Activated CD8-positive, alpha-beta T cell treated with anti-CD3 and anti-CD28 coated beads, Interleukin-2, amount 10 ng/mL, durations not matched to agents 7 days and 5 days (primary cell): ENCODE results near the gene CBR3. TPM values are rescaled to one million over a fixed set of nuclear protein-coding genes. Genes with fewer than 3 reads are reported as not detected.
"Not testable (repeated sequence)": the region's sequence is repeated elsewhere in the genome, so short reads cannot be mapped to it uniquely, and the experiment has no call there.

Source experiments
- ATAC-seq: fragments of 150-1000 bp; cut with Tn5 transposase; one replicate; pipeline ENCODE4 v1.10.0; 2021; ENCODE audit warnings: moderate library complexity
- CTCF ChIA-PET: fragments of 350-600 bp; sonication (Branson Sonifier 250); formaldehyde crosslinking; loops from one replicate; lab custom pipeline; 2021; ENCODE audit warnings: antibody characterized with exemption; lab: Charles Lee
- POLR2A ChIA-PET: fragments of 350-600 bp; sonication (Branson Sonifier 250); formaldehyde crosslinking; loops from one replicate; lab custom pipeline; 2021; ENCODE audit warnings: antibody characterized with exemption; lab: Charles Lee
- DNase-seq: peaks from one replicate; pipeline ENCODE4 v3.0.0-alpha.2; 2020
- H3K27ac Mint-ChIP-seq: one replicate; pipeline ENCODE4 v1.8.0; 2021; ENCODE audit warnings: mild to moderate bottlenecking, mixed read lengths
- H3K27me3 Mint-ChIP-seq: one replicate; pipeline ENCODE4 v1.8.0; 2021; ENCODE audit warnings: low read depth, mixed read lengths
- H3K36me3 Mint-ChIP-seq: one replicate; pipeline ENCODE4 v1.8.0; 2021; ENCODE audit warnings: low read depth, mixed read lengths
- H3K4me1 Mint-ChIP-seq: one replicate; pipeline ENCODE4 v1.8.0; 2021; ENCODE audit warnings: low read depth, mixed read lengths
- H3K4me3 Mint-ChIP-seq: one replicate; pipeline ENCODE4 v1.8.0; 2021; ENCODE audit warnings: mild to moderate bottlenecking, mixed read lengths
- H3K9me3 Mint-ChIP-seq: one replicate; pipeline ENCODE4 v1.8.0; 2022; ENCODE audit warnings: mixed read lengths; ENCODE audit not compliant: insufficient read depth
- total RNA-seq, 2 experiments: library from RNA; stranded (reverse); gene quantifications; one replicate each; pipeline ENCODE4 v1.2.3, GENCODE V29; 2021

Gene CBR3
- total RNA-seq: 10 to 100 TPM; 29.6 to 32.3 TPM

- no peaks in the 10 kb centered on the region for H3K27me3 Mint-ChIP-seq
- H3K9me3 Mint-ChIP-seq: no peaks in the 10 kb centered on the region
- DNase-seq (peak; percentile 67), ATAC-seq (peak; percentile 48)
- ChIA-PET POLR2A (interaction anchor here (0.9 to 1.9 kb wide), 9 partner anchors 8 to 186 kb away, joined by 3 to 11 read pairs (median 4); partner anchors contain the start of genes MORC3 and SETD4), CTCF (interaction anchor here (1.7 to 2.5 kb wide), 3 partner anchors 9 to 74 kb away, joined by 5 to 8 read pairs (median 7); no protein-coding TSS in a partner anchor)
- H3K36me3 Mint-ChIP-seq: peaks cover 35% of the 10 kb centered on the region
- H3K27ac Mint-ChIP-seq: peak within 1 kb of the TSS; percentile 94
- H3K4me1 Mint-ChIP-seq: peaks cover 42% of the 10 kb centered on the region
- H3K4me3 Mint-ChIP-seq: peak within 1 kb of the TSS; percentile 95
Measured at GRCh38 chr21:36134803-36135390, at the start of gene CBR3. TSS of gene CBR3 (plus strand) at chr21:36135079. CDS start at chr21:36135193, 114 bp downstream.

GRCh38 chr21:36087362-36088138 lies 47.3 kb upstream of the CBR3 start:
- Mint-ChIP-seq H3K36me3 (no peaks in the 10 kb centered on the region), H3K4me3 (no peak overlapping the region), H3K27ac (no peak overlapping the region), H3K4me1 (peaks cover 8% of the 10 kb centered on the region), H3K9me3 (peaks cover 1% of the 10 kb centered on the region), H3K27me3 (no peaks in the 10 kb centered on the region)
- DNase-seq (no peak), ATAC-seq (no peak)
- ChIA-PET CTCF (interaction anchor here (1.3 kb wide), 1 partner anchor 25 kb away, joined by 5 read pairs; no protein-coding TSS in a partner anchor), POLR2A (interaction anchor here (0.6 kb wide), 1 partner anchor 1281 kb away, joined by 3 read pairs; no protein-coding TSS in a partner anchor)

- POLR2A ChIA-PET: no interaction called here
- H3K27me3 Mint-ChIP-seq: peaks cover 5% of the 10 kb centered on the region
- peaks cover 13% of the 10 kb centered on the region for H3K9me3 Mint-ChIP-seq
- no peak overlapping the region for H3K4me3 Mint-ChIP-seq
- H3K27ac Mint-ChIP-seq: no peak overlapping the region
- peaks cover 6% of the 10 kb centered on the region for H3K36me3 Mint-ChIP-seq
- peaks cover 8% of the 10 kb centered on the region for H3K4me1 Mint-ChIP-seq
- DNase-seq (no peak), ATAC-seq (no peak)
- CTCF ChIA-PET: no interaction called here
Measured at GRCh38 chr21:36089946-36090345, 44.9 kb upstream of the CBR3 start.

GRCh38 chr21:36092681-36093080 lies 42.2 kb upstream of the CBR3 start:
- no peak overlapping the region for H3K4me3 Mint-ChIP-seq
- no peaks in the 10 kb centered on the region for H3K4me1 Mint-ChIP-seq
- DNase-seq (no peak), ATAC-seq (no peak)
- H3K27me3 Mint-ChIP-seq: peaks cover 8% of the 10 kb centered on the region
- POLR2A ChIA-PET: no interaction called here
- CTCF ChIA-PET: interaction anchor here (1.7 kb wide), 1 partner anchor 14 kb away, joined by 4 read pairs; no protein-coding TSS in a partner anchor
- peaks cover 6% of the 10 kb centered on the region for H3K36me3 Mint-ChIP-seq
- H3K27ac Mint-ChIP-seq: no peak overlapping the region
- peaks cover 13% of the 10 kb centered on the region for H3K9me3 Mint-ChIP-seq

GRCh38 chr21:36093512-36093911 lies 41.4 kb upstream of the CBR3 start:
- CTCF ChIA-PET: no interaction called here
- no peak for ATAC-seq

GRCh38 chr21:36096398-36097290 lies 38.2 kb upstream of the CBR3 start:
- H3K4me1 Mint-ChIP-seq: no peaks in the 10 kb centered on the region
- H3K27me3 Mint-ChIP-seq: peaks cover 8% of the 10 kb centered on the region
- POLR2A ChIA-PET: no interaction called here
- ATAC-seq (no peak), DNase-seq (no peak)
- peaks cover 6% of the 10 kb centered on the region for H3K36me3 Mint-ChIP-seq
- no peak overlapping the region for H3K4me3 Mint-ChIP-seq
- H3K9me3 Mint-ChIP-seq: peaks cover 13% of the 10 kb centered on the region
- H3K27ac Mint-ChIP-seq: no peak overlapping the region
- CTCF ChIA-PET: interaction anchor here (0.7 to 0.9 kb wide), 3 partner anchors 17 to 67 kb away, joined by 3 read pairs; no protein-coding TSS in a partner anchor

More at GRCh38 chr21:36093512-36093911, 41.4 kb upstream of the CBR3 start:
- Mint-ChIP-seq H3K27ac (no peak overlapping the region), H3K4me3 (no peak overlapping the region), H3K36me3 (peaks cover 6% of the 10 kb centered on the region), H3K27me3 (peaks cover 8% of the 10 kb centered on the region), H3K4me1 (no peaks in the 10 kb centered on the region), H3K9me3 (peaks cover 13% of the 10 kb centered on the region)
- POLR2A ChIA-PET: no interaction called here
- no peak for DNase-seq

GRCh38 chr21:36097427-36098181 lies 37.3 kb upstream of the CBR3 start:
- no peaks in the 10 kb centered on the region for H3K4me1 Mint-ChIP-seq
- peaks cover 6% of the 10 kb centered on the region for H3K36me3 Mint-ChIP-seq
- H3K4me3 Mint-ChIP-seq: no peak overlapping the region
- POLR2A ChIA-PET: no interaction called here
- peaks cover 8% of the 10 kb centered on the region for H3K27me3 Mint-ChIP-seq
- no peak for ATAC-seq
- peaks cover 11% of the 10 kb centered on the region for H3K9me3 Mint-ChIP-seq
- CTCF ChIA-PET: interaction anchor here (0.7 to 1.5 kb wide), 3 partner anchors 26 to 66 kb away, joined by 3 to 4 read pairs (median 3); no protein-coding TSS in a partner anchor
- no peak for DNase-seq
- H3K27ac Mint-ChIP-seq: no peak overlapping the region

- Mint-ChIP-seq H3K4me3 (no peak overlapping the region), H3K27me3 (peaks cover 8% of the 10 kb centered on the region), H3K27ac (no peak overlapping the region), H3K4me1 (no peaks in the 10 kb centered on the region), H3K36me3 (peaks cover 6% of the 10 kb centered on the region), H3K9me3 (peaks cover 7% of the 10 kb centered on the region)
- CTCF ChIA-PET: interaction anchor here (1.0 to 1.5 kb wide), 2 partner anchors 15 to 27 kb away, joined by 3 to 4 read pairs; no protein-coding TSS in a partner anchor
- no peak for ATAC-seq
- POLR2A ChIA-PET: no interaction called here
- no peak for DNase-seq
Measured at GRCh38 chr21:36098182-36098532, 36.7 kb upstream of the CBR3 start.

GRCh38 chr21:36099000-36099399 lies 35.9 kb upstream of the CBR3 start:
- POLR2A ChIA-PET: no interaction called here
- ATAC-seq: no peak

GRCh38 chr21:36099695-36100211 lies 35.1 kb upstream of the CBR3 start:
- POLR2A ChIA-PET: not testable (repeated sequence)
- H3K27me3 Mint-ChIP-seq: peaks cover 14% of the 10 kb centered on the region

More at GRCh38 chr21:36099000-36099399, 35.9 kb upstream of the CBR3 start:
- Mint-ChIP-seq H3K4me3 (no peak overlapping the region), H3K27ac (no peak overlapping the region), H3K9me3 (no peaks in the 10 kb centered on the region), H3K27me3 (peaks cover 9% of the 10 kb centered on the region), H3K36me3 (no peaks in the 10 kb centered on the region), H3K4me1 (no peaks in the 10 kb centered on the region)
- CTCF ChIA-PET: interaction anchor here (1.0 to 1.5 kb wide), 2 partner anchors 14 to 26 kb away, joined by 3 to 4 read pairs; no protein-coding TSS in a partner anchor
- DNase-seq: no peak

More at GRCh38 chr21:36099695-36100211, 35.1 kb upstream of the CBR3 start:
- H3K36me3 Mint-ChIP-seq, ATAC-seq, DNase-seq, H3K9me3 Mint-ChIP-seq, H3K27ac Mint-ChIP-seq, H3K4me3 Mint-ChIP-seq, H3K4me1 Mint-ChIP-seq, CTCF ChIA-PET: not testable (repeated sequence)
